B cell (primary cell): ENCODE results near the gene PHTF2. TPM values are rescaled to one million over a fixed set of nuclear protein-coding genes. Genes with fewer than 3 reads are reported as not detected.

Experiments
- ATAC-seq: fragments of 200-7000 bp; cut with Tn5 transposase; one replicate; pipeline ENCODE4 v1.10.0; 2021; ENCODE audit warnings: low read depth, mild to moderate bottlenecking, moderate number of reproducible peaks, moderate library complexity
- CTCF ChIA-PET: fragments of 350-600 bp; sonication (Branson Sonifier 250); formaldehyde crosslinking; loops from one replicate; lab custom pipeline; 2021; ENCODE audit warnings: antibody characterized with exemption, inconsistent platforms; lab: Charles Lee
- POLR2A ChIA-PET: fragments of 350-600 bp; sonication (Branson Sonifier 250); formaldehyde crosslinking; loops from one replicate; lab custom pipeline; 2021; ENCODE audit warnings: antibody characterized with exemption; lab: Charles Lee
- DNase-seq: peaks from one replicate; pipeline ENCODE4 v3.0.0; 2013
- H2AFZ ChIP-seq: 2 replicates; pipeline ENCODE4 v1.6.1; 2012; ENCODE audit warnings: mild to moderate bottlenecking, low read depth, low read length; ENCODE audit not compliant: insufficient read depth, poor library complexity, severe bottlenecking
- H3K27ac ChIP-seq, 2 donors: 1 replicate in 1 of 2; 2 replicates in 1 of 2; pipeline ENCODE4 v1.5.1; 2012 to 2013; ENCODE audit warnings: low read length in 2 of 2, mild to moderate bottlenecking in 2 of 2, moderate library complexity in 1 of 2
- H3K27me3 ChIP-seq, 4 experiments: fragments of 200-600 bp in 1 of 4; sonication (generic) in 1 of 4; replicated peaks in 1 of 4; 1 replicate in 2 of 4; 2 replicates in 2 of 4; pipeline versions ENCODE4 v1.6.1 to v1.7.0; 2013 to 2016; ENCODE audit warnings: low read length in 3 of 4, mild to moderate bottlenecking in 2 of 4, mixed read lengths in 1 of 4, moderate library complexity in 1 of 4; ENCODE audit not compliant: insufficient read depth in 4 of 4, control insufficient read depth in 3 of 4; ENCODE audit errors: control extremely low read depth in 1 of 4
- H3K36me3 ChIP-seq, 2 experiments: replicated peaks in 1 of 2; 1 replicate in 1 of 2; 2 replicates in 1 of 2; pipeline versions ENCODE4 v1.6.1 to v1.7.1; 2013; ENCODE audit warnings: low read length in 1 of 2; ENCODE audit not compliant: insufficient read depth in 2 of 2, control insufficient read depth in 1 of 2; ENCODE audit errors: control extremely low read depth in 1 of 2, extremely low read depth in 1 of 2
- H3K4me1 ChIP-seq, 2 donors: fragments of 200-600 bp in 1 of 2; sonication (generic) in 1 of 2; 1 replicate in 1 of 2; 2 replicates in 1 of 2; pipeline versions ENCODE4 v1.5.1 to v1.6.1; 2013 to 2017; ENCODE audit warnings: low read length in 2 of 2; ENCODE audit not compliant: control insufficient read depth in 2 of 2, insufficient read depth in 2 of 2
- H3K4me2 ChIP-seq: replicated peaks from 2 replicates; pipeline ENCODE3; 2012; ENCODE audit warnings: mild to moderate bottlenecking, low read depth, low read length; ENCODE audit not compliant: poor library complexity, severe bottlenecking
- H3K4me3 ChIP-seq, 5 experiments: fragments of 200-600 bp in 1 of 5; sonication (generic) in 1 of 5; 1 replicate in 3 of 5; 2 replicates in 2 of 5; pipeline versions ENCODE4 v1.5.1 to v1.7.0; 2011 to 2016; ENCODE audit warnings: low read length in 4 of 5, mild to moderate bottlenecking in 4 of 5, low read depth in 2 of 5, control low read depth in 1 of 5, moderate library complexity in 1 of 5; ENCODE audit not compliant: insufficient read depth in 1 of 5; ENCODE audit errors: control extremely low read depth in 1 of 5, extremely low read depth in 1 of 5
- H3K79me2 ChIP-seq: fragments of 200-600 bp; sonication (generic); one replicate; pipeline ENCODE4 v1.6.0; 2016; ENCODE audit warnings: low read length; ENCODE audit not compliant: control insufficient read depth, insufficient read depth
- H3K9ac ChIP-seq: fragments of 200-600 bp; sonication (generic); 2 replicates; pipeline ENCODE4 v1.6.1; 2017; ENCODE audit warnings: mild to moderate bottlenecking, low read length, moderate library complexity
- H3K9me3 ChIP-seq, 3 donors: one replicate each; pipeline versions ENCODE4 v1.6.1 to v1.7.1; 2013; ENCODE audit warnings: low read length in 2 of 3; ENCODE audit not compliant: control insufficient read depth in 2 of 3, insufficient read depth in 1 of 3; ENCODE audit errors: control extremely low read depth in 1 of 3
- H4K20me1 ChIP-seq: 2 replicates; pipeline ENCODE4 v1.6.0; 2012; ENCODE audit warnings: mild to moderate bottlenecking, low read length; ENCODE audit not compliant: insufficient read depth, control insufficient read depth, poor library complexity, severe bottlenecking
- H3K27ac Mint-ChIP-seq: one replicate; pipeline ENCODE4 v1.8.0; 2021; ENCODE audit warnings: mixed read lengths
- H3K27me3 Mint-ChIP-seq: one replicate; pipeline ENCODE4 v1.8.0; 2021; ENCODE audit warnings: mixed read lengths
- H3K4me1 Mint-ChIP-seq: one replicate; pipeline ENCODE4 v1.8.0; 2021; ENCODE audit warnings: mixed read lengths
- H3K4me3 Mint-ChIP-seq: one replicate; pipeline ENCODE4 v1.8.0; 2021; ENCODE audit warnings: mixed read lengths
- H3K9me3 Mint-ChIP-seq: one replicate; pipeline ENCODE4 v1.8.0; 2022; ENCODE audit warnings: mixed read lengths; ENCODE audit not compliant: insufficient read depth
- CTCF ChIP-seq: fragments of 200-600 bp; IDR thresholded peaks from one replicate; pipeline ENCODE4 v1.8.0; 2022; ENCODE audit warnings: antibody characterized with exemption, mild to moderate bottlenecking
- EZH2 ChIP-seq: IDR thresholded peaks from 2 replicates; pipeline ENCODE4 v1.6.1; 2012; ENCODE audit warnings: borderline replicate concordance, low read depth, mild to moderate bottlenecking, moderate library complexity, low read length; ENCODE audit not compliant: insufficient read depth, poor library complexity, severe bottlenecking
- WGBS: methylation state at CpG from one replicate; pipeline ENCODE4 v1.1.5; 2013; ENCODE audit warnings: missing lambda C conversion rate; ENCODE audit not compliant: insufficient coverage; 5-methylcytosine and 5-hydroxymethylcytosine counted together
- intact Hi-C: fragments of 100-400 bp; cut with micrococcal nuclease; formaldehyde crosslinking; loops from one replicate; pipeline ENCODE4 v1.10.0; 2022
- polyA plus RNA-seq: library from polyadenylated mRNA; depleted of rRNA; stranded (reverse); fragments of >200 nt; gene quantifications from 2 replicates; pipeline ENCODE4 v1.2.3, GENCODE V29; 2012
- total RNA-seq, 2 donors: library from RNA; stranded (reverse); fragments of 120-200 nt in 1 of 2; gene quantifications; 1 replicate in 1 of 2; 2 replicates in 1 of 2; pipeline versions ENCODE4 v1.2.3 to v1.2.4, GENCODE V29; 2013 to 2022

Gene PHTF2
- total and polyA plus RNA-seq, 2 donors (not counting 1 experiment from before 2014, with no cell fraction given), result 35.3 to 44.8 TPM

- H3K4me1 ChIP-seq, result peaks cover 6 to 21% of the 10 kb centered on the region in 2 donors
- H3K27ac ChIP-seq, result no peak overlapping the region
- no peaks in the 10 kb centered on the region for H3K27me3 Mint-ChIP-seq
- no peak overlapping the region for H2AFZ ChIP-seq
- H3K4me2 ChIP-seq, result no peak overlapping the region
- H3K27me3 ChIP-seq, result no peaks in the 10 kb centered on the region
- TF ChIP-seq EZH2, result no peak
- no peak for TF ChIP-seq CTCF
- no peak overlapping the region for H3K4me3 Mint-ChIP-seq
- DNase-seq, result no peak
- ATAC-seq, result no peak
- H3K27ac Mint-ChIP-seq, result no peak overlapping the region
- peaks cover 22% of the 10 kb centered on the region for H4K20me1 ChIP-seq
- peaks cover 91% of the 10 kb centered on the region for H3K79me2 ChIP-seq
- H3K9me3 Mint-ChIP-seq, result no peaks in the 10 kb centered on the region
- H3K4me1 Mint-ChIP-seq, result peaks cover 53% of the 10 kb centered on the region
- intact Hi-C loops, result loop anchor here (2.0 kb wide), 1 partner anchor 14 kb away; no protein-coding TSS in a partner anchor
- H3K36me3 ChIP-seq, result peaks cover 2 to 3% of the 10 kb centered on the region in 2 experiments
- no peaks in the 10 kb centered on the region for H3K9me3 ChIP-seq
- CTCF ChIA-PET, result interaction anchor here (0.9 kb wide), 1 partner anchor 14 kb away, joined by 4 read pairs; no protein-coding TSS in a partner anchor
- no CpG with 5 or more reads among the region's 2 CpGs for WGBS
- H3K4me3 ChIP-seq, result no peak overlapping the region
- POLR2A ChIA-PET, result no interaction called here
- H3K9ac ChIP-seq, result no peak overlapping the region
Observed at GRCh38 chr7:77843194-77843593, 44.6 kb downstream of the PHTF2 start.

DNA sequence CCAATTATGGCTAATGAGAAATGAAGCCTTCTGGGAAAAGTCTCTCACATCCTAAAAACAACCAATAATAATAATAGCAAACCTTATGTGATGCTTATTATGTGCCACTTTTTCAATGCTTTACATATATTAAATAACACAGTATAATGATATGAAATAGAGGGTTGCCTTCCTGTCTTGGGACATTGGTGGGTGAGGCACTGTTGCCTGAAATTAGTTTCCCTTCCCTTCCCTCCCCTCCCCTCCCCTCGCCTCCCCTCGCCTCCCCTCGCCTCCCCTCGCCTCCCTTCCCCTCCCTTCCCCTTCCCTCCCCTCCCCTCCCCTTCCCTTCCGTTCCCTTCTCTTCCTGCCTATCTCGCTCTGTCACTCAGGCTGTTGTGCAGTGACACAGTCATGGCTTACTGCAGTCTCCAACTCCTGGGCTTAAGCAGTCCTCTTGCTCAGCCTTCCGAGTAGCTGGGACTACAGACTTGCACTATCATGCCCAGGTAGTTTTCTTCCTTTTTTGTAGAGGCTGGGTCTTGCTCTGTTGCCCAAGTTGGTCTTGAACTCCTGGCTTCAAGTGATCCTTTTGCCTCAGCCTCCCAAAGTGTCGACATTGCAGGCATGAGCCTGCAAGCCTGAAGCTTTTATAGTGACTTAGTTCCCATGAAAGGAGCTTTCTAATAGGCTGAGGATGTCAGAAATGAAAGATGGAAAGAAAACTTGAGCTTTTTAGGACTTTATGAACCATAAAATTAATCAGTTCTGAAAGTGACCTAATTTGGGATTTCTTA, 47.9 kb downstream of the PHTF2 start:
- no peak overlapping the region for H2AFZ ChIP-seq
- no peak overlapping the region for H3K27ac ChIP-seq
- no peaks in the 10 kb centered on the region for H3K9me3 ChIP-seq
- no peaks in the 10 kb centered on the region for H3K9me3 Mint-ChIP-seq
- DNase-seq (no peak), ATAC-seq (no peak)
- H3K79me2 ChIP-seq, result peaks cover 89% of the 10 kb centered on the region
- H3K9ac ChIP-seq, result no peak overlapping the region
- peaks cover 55% of the 10 kb centered on the region for H3K4me1 Mint-ChIP-seq
- intact Hi-C loops, result no loop called here
- peaks cover 30% of the 10 kb centered on the region for H4K20me1 ChIP-seq
- no peak overlapping the region for H3K27ac Mint-ChIP-seq
- no peak overlapping the region for H3K4me2 ChIP-seq
- H3K27me3 Mint-ChIP-seq, result no peaks in the 10 kb centered on the region
- ChIA-PET CTCF (no interaction called here), POLR2A (no interaction called here)
- no peaks in the 10 kb centered on the region for H3K27me3 ChIP-seq
- H3K4me3 ChIP-seq, result no peak overlapping the region
- H3K4me1 ChIP-seq, result peaks cover 0 to 3% of the 10 kb centered on the region in 2 donors
- TF ChIP-seq CTCF, result no peak
- TF ChIP-seq EZH2, result no peak
- no peak overlapping the region for H3K4me3 Mint-ChIP-seq
- 100% methylated on average over 2 of the region's 8 CpGs for WGBS
- H3K36me3 ChIP-seq, result peaks cover 2 to 5% of the 10 kb centered on the region in 2 experiments
